Fibroblast of the aortic adventitia (primary cell): ENCODE measurements around the gene TRDN. TPM values are rescaled to one million over a fixed set of nuclear protein-coding genes. Genes with fewer than 3 reads are reported as not detected.

Experiments used
- DNase-seq: peaks from one replicate; pipeline ENCODE4 v3.0.0-alpha.2; 2010; ENCODE audit warnings: low read depth
- H3K4me3 ChIP-seq: 2 replicates; pipeline ENCODE4 v1.5.1; 2011; ENCODE audit warnings: low read depth, mild to moderate bottlenecking, control low read depth, low read length, moderate library complexity
- CTCF ChIP-seq: IDR thresholded peaks from 2 replicates; pipeline ENCODE4 v1.5.1; 2011; ENCODE audit warnings: mild to moderate bottlenecking, low read length, control low read depth, inconsistent platforms; ENCODE audit not compliant: insufficient read depth
- total RNA-seq: library from RNA; depleted of rRNA; stranded (reverse); fragments of >200 nt; gene quantifications from 2 replicates; pipeline ENCODE4 v1.2.3, GENCODE V29; 2012; ENCODE audit warnings: low replicate concordance

The TRDN gene
- total RNA-seq, 1 donor, result under 0.01 TPM

DNA sequence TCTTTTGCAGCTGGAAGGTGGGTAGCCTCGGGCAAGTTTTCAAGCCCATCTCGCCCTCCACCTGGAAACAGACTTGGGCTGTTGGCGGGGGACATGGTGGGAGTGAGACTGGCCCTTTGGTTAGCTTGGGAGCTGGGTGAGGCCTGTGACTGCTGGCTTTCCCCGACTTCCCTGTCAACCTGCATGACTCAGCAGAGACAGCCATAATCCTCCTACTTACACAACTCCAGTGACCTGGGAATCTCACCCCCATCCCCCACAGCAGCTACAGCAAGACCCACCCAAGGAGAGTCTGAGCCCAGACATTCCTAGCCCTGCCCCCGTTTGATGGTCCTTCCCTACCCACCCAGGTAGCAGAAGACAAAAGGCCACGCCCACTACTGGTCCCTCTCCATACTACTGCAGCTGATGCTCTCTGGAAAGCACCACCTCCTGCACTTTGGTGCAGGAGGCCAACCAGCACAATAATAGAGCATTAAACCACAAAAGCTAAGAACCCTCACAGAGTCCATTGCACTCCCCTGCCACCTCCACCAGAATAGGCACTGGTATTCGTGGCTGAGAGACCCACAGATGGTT is 188.4 kb downstream of the TRDN start:
- no peak for TF ChIP-seq CTCF
- no peak for DNase-seq
- no peak overlapping the region for H3K4me3 ChIP-seq

- DNase-seq, result no peak
- no peak for TF ChIP-seq CTCF
- H3K4me3 ChIP-seq, result no peak overlapping the region
Measured at GRCh38 chr6:123447315-123447937, 189.3 kb downstream of the TRDN start.

- DNase-seq, result no peak
- no peak for TF ChIP-seq CTCF
- H3K4me3 ChIP-seq, result no peak overlapping the region
Measured at GRCh38 chr6:123439371-123439770, 197.4 kb downstream of the TRDN start.

DNA sequence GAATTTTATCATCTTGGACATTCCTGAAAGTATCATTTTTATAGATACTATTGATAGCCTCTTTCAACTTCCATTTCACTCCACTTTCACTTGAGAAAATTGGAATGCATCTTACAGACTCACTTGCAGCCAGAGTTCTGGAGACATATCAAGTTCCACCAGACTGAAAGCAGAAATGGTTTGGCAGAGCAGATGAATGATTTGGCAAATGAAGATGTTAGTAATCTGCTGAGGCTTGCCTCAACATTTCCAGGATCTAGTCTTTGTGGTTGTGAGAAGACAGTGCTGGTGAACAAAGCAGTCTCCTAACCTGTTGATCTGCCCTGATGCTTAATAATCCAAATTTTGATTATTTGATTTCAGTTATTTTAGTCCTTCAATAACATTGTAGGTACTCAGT is 202.6 kb downstream of the TRDN start:
- no peak for TF ChIP-seq CTCF
- H3K4me3 ChIP-seq, result no peak overlapping the region
- peak; percentile 41 for DNase-seq

DNA sequence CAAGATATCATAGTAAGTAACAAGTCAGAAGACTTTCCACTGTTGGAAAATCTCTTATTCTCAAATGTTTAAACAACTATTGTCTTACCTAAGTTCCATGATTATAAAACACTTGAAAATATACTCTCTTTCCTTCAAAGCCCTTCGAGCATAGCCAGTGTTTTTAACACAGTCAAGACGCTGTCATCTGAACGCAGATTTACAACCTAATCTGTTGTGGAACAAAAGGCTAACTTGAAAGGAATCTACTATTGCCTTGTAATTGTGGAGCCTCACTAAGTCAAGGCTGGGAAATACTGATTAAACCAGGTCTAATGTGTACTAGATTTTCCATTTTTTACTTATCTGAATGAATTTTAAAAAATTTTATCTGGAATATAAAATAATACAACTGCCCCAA is 205.8 kb downstream of the TRDN start:
- no peak overlapping the region for H3K4me3 ChIP-seq
- DNase-seq, result no peak
- TF ChIP-seq CTCF, result no peak

DNA sequence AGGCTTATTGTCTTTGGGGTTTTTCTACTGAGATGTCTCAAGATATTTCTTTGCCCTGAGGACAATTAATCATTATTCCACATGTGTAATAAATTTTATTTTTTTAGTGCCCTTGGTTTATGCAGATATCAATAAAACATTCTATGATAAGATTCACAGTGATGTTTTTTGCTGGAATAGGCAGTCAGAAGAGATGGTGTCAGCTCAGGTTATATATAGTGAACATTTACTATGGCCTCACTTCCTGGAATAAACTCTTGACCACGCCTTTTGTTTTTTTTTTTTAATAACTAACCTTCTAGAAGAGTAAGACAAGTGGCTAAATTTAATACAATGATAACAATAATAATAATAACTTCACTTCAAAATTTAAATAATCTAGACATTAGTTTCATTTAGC is 209.7 kb downstream of the TRDN start:
- TF ChIP-seq CTCF, result no peak
- H3K4me3 ChIP-seq, result no peak overlapping the region
- no peak for DNase-seq

DNA sequence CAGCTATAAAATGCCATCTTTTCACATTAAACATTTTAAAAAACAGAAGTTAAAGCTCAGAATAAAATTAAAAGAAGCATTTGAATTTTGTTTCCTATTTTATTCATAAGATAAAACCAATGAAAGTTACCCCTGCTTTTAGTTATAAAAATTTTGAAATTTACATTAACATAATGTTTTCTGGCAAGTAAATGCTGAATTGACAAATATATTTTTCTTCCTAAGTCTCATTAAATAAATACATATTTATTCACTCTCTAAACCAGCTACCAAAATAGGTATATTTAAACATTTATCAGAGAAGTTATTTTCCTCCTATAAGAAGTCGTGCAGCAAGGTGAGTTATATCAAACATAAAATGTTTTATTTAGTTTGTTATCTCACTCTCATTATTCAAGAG is 213.6 kb downstream of the TRDN start:
- DNase-seq, result no peak
- TF ChIP-seq CTCF, result no peak
- no peak overlapping the region for H3K4me3 ChIP-seq
